Astrocyte of the spinal cord (primary cell): ENCODE data around the gene SOX6.

Experiments
- DNase-seq: peaks from one replicate; pipeline ENCODE4 v3.0.0; 2011; ENCODE audit warnings: low read depth, low spot score
- H3K4me3 ChIP-seq: 2 replicates; pipeline ENCODE4 v1.5.1; 2011; ENCODE audit warnings: low read depth, mild to moderate bottlenecking, low read length, moderate library complexity
- CTCF ChIP-seq: IDR thresholded peaks from 2 replicates; pipeline ENCODE4 v1.5.1; 2012; ENCODE audit warnings: low read depth, mild to moderate bottlenecking, low read length, inconsistent platforms
- in situ Hi-C: cut with HindIII; loops from 2 replicates; pipeline ENCODE4 v1.10.0; 2017; ENCODE audit warnings: low sequenced_read_pairs

Gene SOX6

GRCh38 chr11:15963266-15963665 is 393.1 kb downstream of the SOX6 start:
- in situ Hi-C loops = no loop called here
- no peak for TF ChIP-seq CTCF
- H3K4me3 ChIP-seq = no peak overlapping the region
- no peak for DNase-seq

- no peak overlapping the region for H3K4me3 ChIP-seq
- in situ Hi-C loops = no loop called here
- no peak for TF ChIP-seq CTCF
- DNase-seq = no peak
Observed at GRCh38 chr11:15958910-15959309, 397.4 kb downstream of the SOX6 start.

DNA sequence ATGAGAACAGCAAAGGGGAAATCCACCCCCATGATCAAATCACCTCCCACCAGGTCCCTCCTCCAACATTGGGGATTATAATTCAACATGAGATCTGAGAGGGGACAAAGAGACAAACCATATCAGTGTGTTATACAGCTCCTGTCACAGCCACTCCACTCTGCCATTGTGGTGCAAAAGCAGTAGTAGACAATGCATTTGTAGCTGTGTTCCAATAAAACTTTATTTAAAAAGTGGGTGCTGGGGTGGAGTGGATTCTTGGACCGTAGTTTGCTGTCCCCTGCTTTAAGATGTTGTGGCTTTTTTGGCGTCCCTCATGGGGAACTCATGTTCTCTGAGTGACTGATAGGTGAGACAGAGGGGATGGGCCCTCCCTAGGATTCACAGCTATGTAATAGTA is 399.1 kb downstream of the SOX6 start:
- TF ChIP-seq CTCF = no peak
- no peak for DNase-seq
- in situ Hi-C loops = no loop called here
- no peak overlapping the region for H3K4me3 ChIP-seq

DNA sequence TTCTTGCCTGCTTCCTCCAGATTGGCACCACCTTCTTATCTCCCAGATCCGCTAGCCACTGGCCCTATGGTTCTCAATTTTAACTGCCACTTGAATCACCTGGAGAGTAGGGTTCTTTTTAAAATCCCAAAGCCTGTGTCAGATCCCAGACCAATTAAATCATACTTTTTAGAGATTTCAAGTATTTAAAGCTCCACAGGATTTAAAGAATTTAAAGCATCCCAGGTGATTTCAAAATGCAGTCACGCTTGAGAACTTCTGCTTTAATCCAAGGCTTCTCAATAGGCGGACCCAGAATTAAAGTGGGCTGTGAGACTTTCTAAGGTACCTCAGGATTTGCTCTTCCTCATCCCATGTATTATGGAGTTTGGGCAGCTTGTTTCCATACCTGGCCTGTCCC is 400.0 kb downstream of the SOX6 start:
- in situ Hi-C loops = no loop called here
- H3K4me3 ChIP-seq = no peak overlapping the region
- no peak for DNase-seq
- TF ChIP-seq CTCF = no peak

GRCh38 chr11:15955595-15955994 is 400.8 kb downstream of the SOX6 start:
- no peak for TF ChIP-seq CTCF
- in situ Hi-C loops = no loop called here
- H3K4me3 ChIP-seq = no peak overlapping the region
- no peak for DNase-seq

- DNase-seq = no peak
- no peak overlapping the region for H3K4me3 ChIP-seq
- TF ChIP-seq CTCF = no peak
- in situ Hi-C loops = no loop called here
Observed at GRCh38 chr11:15947681-15948648, 408.4 kb downstream of the SOX6 start.
